Activated B cell treated with CpG ODN at 0.5 μM for 24 hours (primary cell): ENCODE data around the gene MARK3. TPM values are rescaled to one million over a fixed set of nuclear protein-coding genes. Genes with fewer than 3 reads are reported as not detected.

Experiments
- ATAC-seq: fragments of 200-7000 bp; cut with Tn5 transposase; one replicate; pipeline ENCODE4 v1.10.0; 2021; ENCODE audit warnings: low read depth, mild to moderate bottlenecking, moderate library complexity
- CTCF ChIA-PET: fragments of 350-600 bp; sonication (Branson Sonifier 250); formaldehyde crosslinking; loops from one replicate; lab custom pipeline; 2021; ENCODE audit warnings: antibody characterized with exemption; lab: Charles Lee
- POLR2A ChIA-PET: fragments of 350-600 bp; sonication (Branson Sonifier 250); formaldehyde crosslinking; loops from one replicate; lab custom pipeline; 2021; ENCODE audit warnings: antibody characterized with exemption; lab: Charles Lee
- DNase-seq: peaks from one replicate; pipeline ENCODE4 v3.0.0; 2022
- H3K27ac Mint-ChIP-seq: one replicate; pipeline ENCODE4 v1.8.0; 2020; ENCODE audit warnings: mixed read lengths
- H3K27me3 Mint-ChIP-seq: one replicate; pipeline ENCODE4 v1.8.0; 2021; ENCODE audit warnings: mixed read lengths
- H3K36me3 Mint-ChIP-seq: one replicate; pipeline ENCODE4 v1.8.0; 2021; ENCODE audit warnings: low read depth, mixed read lengths
- H3K4me1 Mint-ChIP-seq: one replicate; pipeline ENCODE4 v1.8.0; 2021; ENCODE audit warnings: mixed read lengths
- H3K4me3 Mint-ChIP-seq: one replicate; pipeline ENCODE4 v1.8.0; 2020; ENCODE audit warnings: mild to moderate bottlenecking, mixed read lengths
- H3K9me3 Mint-ChIP-seq: one replicate; pipeline ENCODE4 v1.8.0; 2020; ENCODE audit warnings: mixed read lengths
- intact Hi-C: fragments of 100-400 bp; cut with micrococcal nuclease; formaldehyde crosslinking; loops from one replicate; pipeline ENCODE4 v1.15.1; 2024
- total RNA-seq: library from RNA; stranded (reverse); gene quantifications from 2 replicates; pipeline ENCODE4 v1.2.3, GENCODE V29; 2022
- TF ChIP-seq, protein P1 (sequence below): fragments of 200-600 bp; IDR thresholded peaks from one replicate; pipeline ENCODE4 v1.8.0; 2022; ENCODE audit warnings: antibody characterized with exemption, mild to moderate bottlenecking

The MARK3 gene
- total RNA-seq, 1 donor from 2014 or later: 110 TPM

DNA sequence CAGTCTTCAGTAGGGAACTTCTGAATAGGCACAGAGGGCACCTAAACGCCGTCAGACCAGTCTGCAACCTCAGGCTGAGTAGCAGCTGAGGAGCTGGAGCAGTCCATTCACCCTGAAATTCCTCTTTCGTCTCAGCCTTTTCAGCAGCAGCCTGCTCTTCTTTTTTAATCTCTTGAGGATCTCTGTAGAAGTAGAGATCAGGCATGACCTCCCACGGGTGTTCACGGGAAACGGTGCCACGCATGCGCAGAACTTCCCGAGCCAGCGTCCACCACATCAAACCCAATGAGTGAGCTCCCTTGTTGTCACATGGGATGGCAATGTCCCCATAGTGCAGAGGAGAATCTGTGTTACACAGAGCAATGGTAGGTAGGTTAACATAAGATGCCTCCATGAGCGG, 11.1 kb upstream of the MARK3 start:
- ChIA-PET POLR2A (no interaction called here), CTCF (interaction anchor here (2.1 kb wide), 1 partner anchor 17 kb away, joined by 6 read pairs; no protein-coding TSS in a partner anchor)
- Mint-ChIP-seq H3K27ac (no peak overlapping the region), H3K4me3 (no peak overlapping the region), H3K4me1 (peaks cover 2% of the 10 kb centered on the region), H3K27me3 (peaks cover 5% of the 10 kb centered on the region), H3K36me3 (no peaks in the 10 kb centered on the region), H3K9me3 (no peaks in the 10 kb centered on the region)
- ATAC-seq (no peak), DNase-seq (no peak)
- intact Hi-C loops: no loop called here
- TF ChIP-seq, protein P1, sequence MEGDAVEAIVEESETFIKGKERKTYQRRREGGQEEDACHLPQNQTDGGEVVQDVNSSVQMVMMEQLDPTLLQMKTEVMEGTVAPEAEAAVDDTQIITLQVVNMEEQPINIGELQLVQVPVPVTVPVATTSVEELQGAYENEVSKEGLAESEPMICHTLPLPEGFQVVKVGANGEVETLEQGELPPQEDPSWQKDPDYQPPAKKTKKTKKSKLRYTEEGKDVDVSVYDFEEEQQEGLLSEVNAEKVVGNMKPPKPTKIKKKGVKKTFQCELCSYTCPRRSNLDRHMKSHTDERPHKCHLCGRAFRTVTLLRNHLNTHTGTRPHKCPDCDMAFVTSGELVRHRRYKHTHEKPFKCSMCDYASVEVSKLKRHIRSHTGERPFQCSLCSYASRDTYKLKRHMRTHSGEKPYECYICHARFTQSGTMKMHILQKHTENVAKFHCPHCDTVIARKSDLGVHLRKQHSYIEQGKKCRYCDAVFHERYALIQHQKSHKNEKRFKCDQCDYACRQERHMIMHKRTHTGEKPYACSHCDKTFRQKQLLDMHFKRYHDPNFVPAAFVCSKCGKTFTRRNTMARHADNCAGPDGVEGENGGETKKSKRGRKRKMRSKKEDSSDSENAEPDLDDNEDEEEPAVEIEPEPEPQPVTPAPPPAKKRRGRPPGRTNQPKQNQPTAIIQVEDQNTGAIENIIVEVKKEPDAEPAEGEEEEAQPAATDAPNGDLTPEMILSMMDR: no peak

DNA sequence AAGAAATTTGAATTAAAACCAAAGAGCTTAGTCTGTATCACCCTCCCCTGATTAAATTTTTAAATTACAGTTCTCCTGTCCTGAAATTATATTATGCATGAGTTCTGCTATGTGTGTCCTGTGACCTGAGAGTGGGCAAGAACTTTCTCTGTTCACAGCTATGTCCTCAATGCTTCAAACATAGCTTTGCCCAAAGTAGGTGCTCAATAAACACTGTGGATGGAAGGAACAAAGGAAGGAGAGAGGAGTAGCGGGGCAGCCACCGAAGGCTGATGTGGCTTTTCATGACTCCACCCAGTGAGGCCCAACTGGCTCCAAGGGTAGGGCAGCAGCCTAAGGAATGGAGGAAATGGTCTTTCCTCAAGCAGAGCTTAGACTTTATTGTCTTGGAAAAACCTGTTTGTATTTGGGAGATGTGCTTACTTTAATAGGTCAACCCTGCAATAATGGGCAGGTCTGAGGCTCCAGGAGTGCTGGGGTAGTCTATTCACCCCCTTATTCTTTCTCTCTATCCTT, 7.6 kb upstream of the MARK3 start:
- Mint-ChIP-seq H3K27me3 (peaks cover 7% of the 10 kb centered on the region), H3K9me3 (no peaks in the 10 kb centered on the region), H3K4me1 (no peaks in the 10 kb centered on the region), H3K27ac (no peak overlapping the region), H3K36me3 (no peaks in the 10 kb centered on the region), H3K4me3 (no peak overlapping the region)
- ATAC-seq: no peak
- POLR2A ChIA-PET: interaction anchor here (0.6 to 1.1 kb wide), 2 partner anchors 43 to 1280 kb away, joined by 4 to 5 read pairs; no protein-coding TSS in a partner anchor
- CTCF ChIA-PET: interaction anchor here (1.4 kb wide), 1 partner anchor 14 kb away, joined by 4 read pairs; no protein-coding TSS in a partner anchor
- TF ChIP-seq, protein P1: no peak
- intact Hi-C loops: no loop called here
- DNase-seq: no peak

DNA sequence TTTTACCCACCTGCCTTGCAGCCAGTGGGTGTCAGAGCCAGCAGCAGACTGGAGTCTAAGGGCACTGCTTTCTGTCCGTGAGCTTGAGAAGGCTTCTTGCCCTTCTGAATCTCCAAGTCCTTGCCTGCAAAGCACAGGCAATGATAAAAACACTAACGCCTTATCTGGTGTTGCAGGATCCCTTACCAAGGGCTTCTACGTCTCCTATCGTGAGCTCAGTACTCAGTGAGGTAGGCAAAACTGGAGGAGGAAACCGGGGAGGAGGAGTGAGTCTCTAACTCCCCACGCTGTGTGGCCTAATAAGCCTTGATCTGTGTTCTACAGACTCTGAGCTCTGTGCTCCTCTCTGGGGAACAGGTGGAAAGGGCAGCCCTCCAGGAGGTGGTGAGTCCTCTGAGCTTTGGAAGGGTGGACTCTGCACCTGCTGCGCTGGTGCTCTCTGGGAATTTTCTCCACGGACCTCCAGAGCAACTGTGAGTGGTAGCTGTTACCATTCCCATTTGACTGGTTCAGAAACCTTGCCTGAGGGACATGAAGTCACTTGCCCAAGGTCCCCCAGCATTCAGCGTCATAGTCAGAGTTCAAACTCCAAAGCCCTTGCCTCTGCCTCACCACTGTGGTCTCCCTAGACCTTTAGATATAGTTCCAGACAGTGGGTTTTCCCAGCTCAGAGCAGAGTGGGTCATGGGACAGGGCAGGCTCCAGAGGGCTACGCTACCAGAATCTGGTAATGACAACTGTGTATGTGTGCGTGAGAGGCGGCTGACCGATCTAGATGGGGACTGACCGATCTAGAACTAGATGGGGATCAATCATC, 7.0 kb upstream of the MARK3 start:
- ATAC-seq (no peak), DNase-seq (no peak)
- H3K27me3 Mint-ChIP-seq: peaks cover 7% of the 10 kb centered on the region
- TF ChIP-seq, protein P1: no peak
- no peaks in the 10 kb centered on the region for H3K36me3 Mint-ChIP-seq
- POLR2A ChIA-PET: interaction anchor here (0.6 to 1.1 kb wide), 2 partner anchors 43 to 1280 kb away, joined by 4 to 5 read pairs; no protein-coding TSS in a partner anchor
- intact Hi-C loops: no loop called here
- CTCF ChIA-PET: interaction anchor here (1.4 kb wide), 1 partner anchor 13 kb away, joined by 4 read pairs; no protein-coding TSS in a partner anchor
- H3K4me3 Mint-ChIP-seq: no peak overlapping the region
- no peaks in the 10 kb centered on the region for H3K4me1 Mint-ChIP-seq
- no peaks in the 10 kb centered on the region for H3K9me3 Mint-ChIP-seq
- H3K27ac Mint-ChIP-seq: no peak overlapping the region

DNA sequence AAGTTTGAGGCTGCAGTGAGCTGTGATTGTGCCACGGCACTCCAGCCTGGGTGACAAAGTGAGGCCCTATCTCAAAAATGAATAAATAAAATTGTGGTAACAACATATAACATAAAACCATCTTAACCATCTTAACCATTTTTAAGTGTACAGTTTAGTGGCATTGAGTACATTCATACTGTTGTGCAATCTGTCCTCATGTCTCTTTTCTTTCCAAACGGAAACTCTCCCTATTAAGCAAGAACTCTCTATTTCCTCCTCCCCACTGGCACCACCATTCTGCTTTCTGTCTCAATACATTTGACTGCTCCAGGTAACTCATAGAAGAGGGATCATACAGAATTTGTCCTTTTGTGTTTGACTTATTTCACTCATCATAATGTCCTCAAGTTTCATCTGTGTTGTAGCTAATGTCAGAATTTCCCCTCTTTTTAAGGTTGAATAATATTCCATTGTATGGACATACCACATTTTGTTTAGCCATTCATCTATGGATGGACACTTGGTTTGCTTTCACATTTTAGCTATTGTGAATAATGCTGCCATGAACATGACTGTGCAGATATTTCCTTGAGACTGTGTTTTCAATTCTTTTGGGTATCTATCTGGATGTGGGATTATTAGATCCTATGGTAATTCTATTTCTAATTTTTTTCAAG, 4.4 kb upstream of the MARK3 start:
- H3K4me3 Mint-ChIP-seq: no peak overlapping the region

More for the DNA sequence above, 4.4 kb upstream of the MARK3 start:
- intact Hi-C loops: no loop called here
- Mint-ChIP-seq H3K27ac (no peak overlapping the region), H3K4me1 (peaks cover 12% of the 10 kb centered on the region), H3K9me3 (no peaks in the 10 kb centered on the region), H3K27me3 (peaks cover 4% of the 10 kb centered on the region), H3K36me3 (peaks cover 1% of the 10 kb centered on the region)
- TF ChIP-seq, protein P1: no peak
- DNase-seq (no peak), ATAC-seq (no peak)
- CTCF ChIA-PET: interaction anchor here (2.6 kb wide), 1 partner anchor 10 kb away, joined by 12 read pairs; no protein-coding TSS in a partner anchor
- POLR2A ChIA-PET: no interaction called here
